Measurements from ENCODE around the gene DNAH6.

DNAH6 gene

GRCh38 chr2:84649058-84649457 lies 132.8 kb downstream of the DNAH6 start:
- Histone ChIP-seq H3K27ac (ENCODE audit: low read length) (no peak overlapping the region), H3K9me3 (ENCODE audit: insufficient read depth, low read length) (no peaks in the 10 kb centered on the region), H3K4me3 (ENCODE audit: low read length) (no peak overlapping the region), H2AFZ (ENCODE audit: low read depth, low read length) (no peak overlapping the region), H3K79me2 (ENCODE audit: low read length) (no peaks in the 10 kb centered on the region), H3K36me3 (replicated peaks; ENCODE audit: low read depth, low read length) (no peaks in the 10 kb centered on the region), H3K9ac (ENCODE audit: low read length) (no peak overlapping the region), H4K20me1 (ENCODE audit: insufficient read depth, low read length) (no peaks in the 10 kb centered on the region), H3K4me2 (ENCODE audit: low read length) (no peak overlapping the region), H3K27me3 (ENCODE audit: low read depth, low read length) (0 out of 2 replicates have a peak, but pooled peaks cover 3% of the 10 kb centered on the region), H3K4me1 (ENCODE audit: low read length) (no peaks in the 10 kb centered on the region)
- no peak for TF ChIP-seq EZH2phosphoT487 (IDR thresholded peaks at IDR 0.05; ENCODE audit: low read depth)

- TF ChIP-seq CTCF (IDR thresholded peaks at IDR 0.05; ENCODE audit: low read depth, low read length) (no peak), EZH2phosphoT487 (IDR thresholded peaks at IDR 0.05; ENCODE audit: low read depth) (no peak)
- Histone ChIP-seq H3K9ac (ENCODE audit: low read length) (no peak overlapping the region), H3K79me2 (ENCODE audit: low read length) (no peaks in the 10 kb centered on the region)
Observed at GRCh38 chr2:84649487-84650142, 133.3 kb downstream of the DNAH6 start.

GRCh38 chr2:84652431-84652830 lies 136.1 kb downstream of the DNAH6 start:
- H3K27ac ChIP-seq (ENCODE audit: low read length): no peak overlapping the region
- H3K4me1 ChIP-seq (ENCODE audit: low read length): no peaks in the 10 kb centered on the region
- H3K79me2 ChIP-seq (ENCODE audit: low read length): no peaks in the 10 kb centered on the region
- H3K4me3 ChIP-seq (ENCODE audit: low read length): no peak overlapping the region
- H2AFZ ChIP-seq (ENCODE audit: low read depth, low read length): no peak overlapping the region
- H3K27me3 ChIP-seq (ENCODE audit: low read depth, low read length): 0 out of 2 replicates have a peak, but pooled peaks cover 3% of the 10 kb centered on the region
- H4K20me1 ChIP-seq (ENCODE audit: insufficient read depth, low read length): no peaks in the 10 kb centered on the region
- H3K36me3 ChIP-seq (replicated peaks; ENCODE audit: low read depth, low read length): no peaks in the 10 kb centered on the region
- no peak overlapping the region for H3K9ac ChIP-seq (ENCODE audit: low read length)
- no peak overlapping the region for H3K4me2 ChIP-seq (ENCODE audit: low read length)
- TF ChIP-seq CTCF (IDR thresholded peaks at IDR 0.05; ENCODE audit: low read depth, low read length): no peak
- no peak for TF ChIP-seq EZH2phosphoT487 (IDR thresholded peaks at IDR 0.05; ENCODE audit: low read depth)
- H3K9me3 ChIP-seq (ENCODE audit: insufficient read depth, low read length): no peaks in the 10 kb centered on the region

More at GRCh38 chr2:84649487-84650142, 133.3 kb downstream of the DNAH6 start:
- Histone ChIP-seq H3K27ac (ENCODE audit: low read length) (no peak overlapping the region), H2AFZ (ENCODE audit: low read depth, low read length) (no peak overlapping the region), H3K9me3 (ENCODE audit: insufficient read depth, low read length) (no peaks in the 10 kb centered on the region), H3K27me3 (ENCODE audit: low read depth, low read length) (0 out of 2 replicates have a peak, but pooled peaks cover 3% of the 10 kb centered on the region), H3K4me2 (ENCODE audit: low read length) (no peak overlapping the region), H4K20me1 (ENCODE audit: insufficient read depth, low read length) (no peaks in the 10 kb centered on the region), H3K36me3 (replicated peaks; ENCODE audit: low read depth, low read length) (no peaks in the 10 kb centered on the region), H3K4me3 (ENCODE audit: low read length) (no peak overlapping the region), H3K4me1 (ENCODE audit: low read length) (no peaks in the 10 kb centered on the region)

GRCh38 chr2:84653302-84653701 lies 137.0 kb downstream of the DNAH6 start:
- Histone ChIP-seq H3K4me3 (ENCODE audit: low read length) (no peak overlapping the region), H3K9me3 (ENCODE audit: insufficient read depth, low read length) (no peaks in the 10 kb centered on the region), H3K27me3 (ENCODE audit: low read depth, low read length) (0 out of 2 replicates have a peak, but pooled peaks cover 3% of the 10 kb centered on the region), H3K4me1 (ENCODE audit: low read length) (no peaks in the 10 kb centered on the region), H3K27ac (ENCODE audit: low read length) (no peak overlapping the region), H3K79me2 (ENCODE audit: low read length) (no peaks in the 10 kb centered on the region), H3K4me2 (ENCODE audit: low read length) (no peak overlapping the region), H3K9ac (ENCODE audit: low read length) (no peak overlapping the region), H4K20me1 (ENCODE audit: insufficient read depth, low read length) (no peaks in the 10 kb centered on the region), H2AFZ (ENCODE audit: low read depth, low read length) (no peak overlapping the region), H3K36me3 (replicated peaks; ENCODE audit: low read depth, low read length) (no peaks in the 10 kb centered on the region)
- no peak for TF ChIP-seq EZH2phosphoT487 (IDR thresholded peaks at IDR 0.05; ENCODE audit: low read depth)
- no peak for TF ChIP-seq CTCF (IDR thresholded peaks at IDR 0.05; ENCODE audit: low read depth, low read length)

All from OCI-LY3 (cell line).